DMS53 treated with DMSO at 0.1 percent for 48 hours (cell line): ENCODE results near the gene GTPBP3.
"Not testable (repeated sequence)": the region's sequence is repeated elsewhere in the genome, so short reads cannot be mapped to it uniquely, and the experiment has no call there.

Experiments used
- DNase-seq: peaks from one replicate; lab custom pipeline; 2025; ENCODE audit not compliant: unreplicated experiment; lab: John Stamatoyannopoulos, UW

The GTPBP3 gene, protein sequence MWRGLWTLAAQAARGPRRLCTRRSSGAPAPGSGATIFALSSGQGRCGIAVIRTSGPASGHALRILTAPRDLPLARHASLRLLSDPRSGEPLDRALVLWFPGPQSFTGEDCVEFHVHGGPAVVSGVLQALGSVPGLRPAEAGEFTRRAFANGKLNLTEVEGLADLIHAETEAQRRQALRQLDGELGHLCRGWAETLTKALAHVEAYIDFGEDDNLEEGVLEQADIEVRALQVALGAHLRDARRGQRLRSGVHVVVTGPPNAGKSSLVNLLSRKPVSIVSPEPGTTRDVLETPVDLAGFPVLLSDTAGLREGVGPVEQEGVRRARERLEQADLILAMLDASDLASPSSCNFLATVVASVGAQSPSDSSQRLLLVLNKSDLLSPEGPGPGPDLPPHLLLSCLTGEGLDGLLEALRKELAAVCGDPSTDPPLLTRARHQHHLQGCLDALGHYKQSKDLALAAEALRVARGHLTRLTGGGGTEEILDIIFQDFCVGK

DNA sequence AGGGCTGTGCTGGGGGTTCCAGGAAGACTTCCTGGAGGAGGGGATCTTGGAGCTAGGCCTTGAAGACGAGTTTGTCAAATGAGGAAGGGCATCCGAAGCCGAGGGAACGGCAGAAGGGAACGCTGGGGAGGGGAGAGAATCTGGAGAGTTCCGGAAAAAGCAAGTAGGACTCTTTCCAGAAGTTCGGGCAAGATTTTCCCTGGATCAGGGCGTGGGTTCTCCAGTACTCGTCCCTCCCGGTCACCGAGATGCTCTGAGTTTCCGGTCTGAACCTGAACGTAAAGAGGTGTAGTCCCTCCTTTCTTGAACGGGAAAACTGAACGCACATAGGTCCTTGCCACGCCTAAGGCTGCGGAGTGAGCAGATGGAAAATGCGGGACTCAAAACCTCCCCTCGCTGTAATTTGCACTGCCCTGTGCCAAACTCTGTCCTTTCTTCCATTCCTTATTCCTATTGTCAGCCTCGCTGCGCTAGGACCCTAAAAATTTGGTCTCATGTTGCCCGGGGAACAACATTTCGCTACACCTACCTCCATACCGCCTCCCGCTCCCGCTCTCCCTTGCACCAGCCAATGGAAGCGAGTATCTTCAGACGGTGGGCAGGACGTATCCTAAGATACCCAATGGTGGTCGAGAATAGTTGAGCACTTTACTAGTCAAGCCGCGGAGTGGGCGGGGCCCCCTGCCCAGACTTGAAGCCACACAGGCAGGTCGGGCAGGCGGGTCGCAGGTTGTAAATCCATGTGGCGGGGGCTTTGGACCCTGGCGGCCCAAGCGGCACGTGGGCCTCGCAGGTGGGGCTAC lies at the start of gene GTPBP3:
Gene GTPBP3 (plus strand): TSS at position 682 of the 803 bp plus-strand sequence. CDS start 59 bp downstream, at position 741.
- peak; percentile 94 for DNase-seq

DNA sequence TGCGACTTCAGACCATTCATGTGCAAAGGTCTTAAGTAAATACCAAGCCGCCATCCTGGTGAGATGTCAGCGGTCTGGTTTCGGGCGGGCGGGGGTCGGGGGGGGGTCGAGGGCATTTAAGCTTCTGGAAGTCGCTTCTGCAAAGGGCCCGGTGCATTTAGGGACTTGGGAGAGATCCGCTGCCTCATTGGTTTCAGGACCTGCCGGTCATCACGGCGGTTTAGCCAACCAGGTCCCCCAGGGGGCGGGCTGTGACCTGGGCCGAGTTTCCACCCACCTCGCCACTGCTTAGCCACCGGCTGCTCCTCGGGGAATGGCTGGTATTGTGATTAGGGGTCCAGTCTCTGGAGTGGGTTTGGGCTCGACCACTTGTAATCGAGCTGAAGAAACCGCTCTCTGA lies 47.9 kb upstream of the GTPBP3 start:
- no peak for DNase-seq

DNA sequence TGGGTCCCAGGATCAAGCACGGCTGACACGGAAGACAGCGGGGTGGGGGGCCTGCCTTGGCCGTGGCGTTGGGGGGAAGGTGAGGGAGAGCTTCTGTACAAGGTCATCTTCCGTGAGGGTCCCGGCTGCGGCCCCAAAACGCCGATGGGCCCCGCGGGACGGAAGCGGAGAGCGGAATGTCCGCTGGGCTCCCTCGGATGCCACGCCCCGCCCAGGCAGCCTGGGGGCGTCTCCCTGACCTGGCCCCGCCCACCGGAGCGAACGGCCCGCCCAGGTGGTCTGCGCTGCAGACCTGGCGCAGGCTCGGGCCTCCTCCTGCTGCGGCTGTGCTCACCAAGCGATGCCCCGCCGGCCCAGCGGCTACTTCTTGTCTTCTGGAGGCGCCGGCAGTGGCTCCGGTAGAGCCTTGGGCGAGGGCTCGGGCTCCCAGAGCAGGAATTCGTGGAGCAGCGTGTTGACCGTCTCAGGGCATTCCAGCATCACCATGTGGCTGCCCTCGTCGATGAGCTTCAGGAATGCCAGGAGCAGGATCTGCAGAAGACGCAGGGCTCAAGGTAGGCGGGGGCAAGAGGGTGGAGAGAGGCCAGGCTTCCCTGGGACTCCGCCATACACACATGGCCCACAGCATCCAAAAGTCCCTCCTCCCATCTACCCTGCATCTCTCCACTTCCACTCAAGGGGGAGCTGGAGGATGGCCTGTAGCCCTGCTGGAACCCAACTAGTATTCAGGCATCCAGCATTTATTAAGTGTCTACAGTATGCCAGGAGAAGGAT lies 44.9 kb upstream of the GTPBP3 start:
- peak; percentile 63 for DNase-seq

GRCh38 chr19:17293605-17294004 lies 43.7 kb upstream of the GTPBP3 start:
- no peak for DNase-seq

GRCh38 chr19:17294051-17294891 lies 43.1 kb upstream of the GTPBP3 start:
- no peak for DNase-seq

GRCh38 chr19:17295551-17295950 lies 41.8 kb upstream of the GTPBP3 start:
- not testable (repeated sequence) for DNase-seq

- peak; percentile 71 for DNase-seq
These were observed 41.1 kb upstream of the GTPBP3 start for GRCh38 chr19:17296273-17296672.

- no peak for DNase-seq
These were observed 40.4 kb upstream of the GTPBP3 start for GRCh38 chr19:17296976-17297375.

DNA sequence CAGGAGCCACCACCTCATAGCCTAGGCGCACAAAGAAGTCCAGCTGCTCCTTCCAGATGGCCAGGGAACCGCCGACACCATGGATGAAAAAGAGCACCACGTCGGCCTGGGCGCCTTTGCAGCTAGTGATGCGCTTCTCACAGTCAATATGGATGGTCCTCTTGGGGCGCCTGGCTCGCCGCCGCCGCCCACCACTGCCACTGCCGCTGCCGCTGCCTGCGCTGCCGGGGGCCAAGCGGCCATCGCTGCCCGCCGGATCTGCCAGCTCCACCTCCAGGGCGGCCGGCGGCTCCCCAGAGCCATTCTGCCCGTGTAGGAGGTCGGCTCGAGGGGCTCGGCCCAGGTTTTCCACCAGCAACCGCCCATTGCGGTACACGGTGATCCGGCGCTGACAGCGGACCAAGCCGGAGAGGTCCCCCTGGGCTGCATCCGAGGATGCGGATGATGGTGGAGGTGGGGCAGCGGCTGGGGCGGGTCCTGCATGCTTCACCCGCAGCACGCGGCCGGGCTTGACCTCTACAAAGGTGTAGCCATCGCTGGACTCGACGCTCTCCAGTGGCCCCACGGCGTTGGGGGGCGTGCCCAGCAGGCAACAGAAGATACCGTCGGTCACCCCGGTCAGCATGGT lies 36.2 kb upstream of the GTPBP3 start:
- no peak for DNase-seq

DNA sequence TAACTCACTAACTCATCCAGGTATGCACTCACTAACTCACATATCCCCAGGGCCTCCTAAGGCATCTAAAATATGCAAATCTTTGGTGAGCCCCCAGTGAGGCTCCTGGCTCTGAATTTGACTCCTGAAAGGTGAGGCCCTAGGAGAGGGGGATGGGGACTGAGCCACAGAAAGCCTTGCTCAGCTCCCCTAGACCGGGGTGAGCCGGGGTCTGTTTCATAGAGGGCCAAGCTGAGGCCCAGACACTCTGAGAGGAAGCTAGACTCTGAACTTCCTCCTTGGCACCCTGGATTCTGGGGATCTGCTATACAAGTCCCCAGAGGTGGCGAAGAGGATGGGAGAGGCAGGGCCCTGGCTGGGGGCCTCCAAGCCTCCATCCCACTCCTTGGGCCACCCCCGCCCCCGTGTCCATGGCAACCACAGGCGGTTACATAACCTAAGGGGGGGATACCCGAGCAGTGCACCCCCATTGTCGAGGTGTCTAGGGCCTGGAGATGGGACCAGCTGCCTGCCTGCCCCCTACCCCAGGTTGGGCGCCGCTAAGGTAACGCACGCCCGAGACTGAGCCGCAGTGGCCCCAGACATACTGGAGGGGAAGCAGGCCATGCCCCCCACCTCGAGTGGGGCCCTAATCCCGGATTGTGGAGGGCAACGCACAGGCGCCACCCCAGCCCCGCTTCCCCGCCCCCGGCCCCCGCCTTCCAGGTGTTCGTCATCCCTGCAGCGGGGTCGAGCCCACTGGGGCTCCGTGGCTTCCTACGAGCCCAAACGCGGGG lies 34.8 kb upstream of the GTPBP3 start:
- DNase-seq = no peak

DNA sequence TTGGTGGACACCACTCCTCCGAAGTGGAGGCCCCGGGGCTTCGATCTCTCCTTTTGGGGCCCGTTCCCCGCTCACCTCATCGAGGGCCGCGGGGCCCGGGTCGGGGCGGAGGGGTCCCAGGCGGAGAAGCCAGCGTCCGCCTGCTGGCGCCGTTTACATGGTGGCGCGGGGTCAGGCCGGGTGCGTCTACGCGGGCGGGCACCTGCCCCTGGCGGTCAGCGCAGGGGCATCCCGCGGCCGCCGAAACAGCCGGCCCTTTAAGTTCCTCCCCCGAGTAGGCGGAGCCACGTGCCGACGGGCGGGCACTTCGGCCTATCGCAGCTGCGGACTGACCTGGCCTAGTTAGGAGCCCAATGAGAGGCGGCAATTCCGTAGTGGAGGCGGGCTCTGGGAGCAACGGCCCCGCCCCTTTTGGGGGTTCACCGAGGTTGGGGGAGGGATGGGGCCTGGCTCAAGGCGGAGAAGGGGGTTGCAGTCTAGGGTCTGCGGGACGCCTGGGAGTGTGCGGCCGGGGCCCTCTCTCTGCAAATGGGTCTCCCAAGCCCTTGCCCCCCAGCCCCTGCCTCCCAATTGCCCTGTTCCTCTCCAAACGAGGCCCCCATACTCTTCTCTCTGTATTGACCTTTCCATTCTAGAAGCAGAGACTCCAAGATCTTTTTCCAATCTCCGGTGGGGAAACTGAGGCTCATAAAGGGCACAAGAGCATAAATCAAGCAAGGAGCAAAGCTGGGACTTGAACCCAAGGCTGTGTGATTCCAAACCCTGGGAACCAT lies 34.0 kb upstream of the GTPBP3 start, which contains the start of gene ABHD8:
Gene ABHD8 (minus strand): TSS at position 259 of the 773 bp plus-strand sequence. CDS start 1,809 bp downstream, outside the sequence.
- peak; percentile 75 for DNase-seq

- no peak for DNase-seq
These were observed 33.4 kb upstream of the GTPBP3 start for GRCh38 chr19:17303940-17304267.

- DNase-seq = no peak
These were observed 32.8 kb upstream of the GTPBP3 start for GRCh38 chr19:17304386-17305215.

GRCh38 chr19:17305216-17305516 lies 32.2 kb upstream of the GTPBP3 start:
- DNase-seq = no peak

DNA sequence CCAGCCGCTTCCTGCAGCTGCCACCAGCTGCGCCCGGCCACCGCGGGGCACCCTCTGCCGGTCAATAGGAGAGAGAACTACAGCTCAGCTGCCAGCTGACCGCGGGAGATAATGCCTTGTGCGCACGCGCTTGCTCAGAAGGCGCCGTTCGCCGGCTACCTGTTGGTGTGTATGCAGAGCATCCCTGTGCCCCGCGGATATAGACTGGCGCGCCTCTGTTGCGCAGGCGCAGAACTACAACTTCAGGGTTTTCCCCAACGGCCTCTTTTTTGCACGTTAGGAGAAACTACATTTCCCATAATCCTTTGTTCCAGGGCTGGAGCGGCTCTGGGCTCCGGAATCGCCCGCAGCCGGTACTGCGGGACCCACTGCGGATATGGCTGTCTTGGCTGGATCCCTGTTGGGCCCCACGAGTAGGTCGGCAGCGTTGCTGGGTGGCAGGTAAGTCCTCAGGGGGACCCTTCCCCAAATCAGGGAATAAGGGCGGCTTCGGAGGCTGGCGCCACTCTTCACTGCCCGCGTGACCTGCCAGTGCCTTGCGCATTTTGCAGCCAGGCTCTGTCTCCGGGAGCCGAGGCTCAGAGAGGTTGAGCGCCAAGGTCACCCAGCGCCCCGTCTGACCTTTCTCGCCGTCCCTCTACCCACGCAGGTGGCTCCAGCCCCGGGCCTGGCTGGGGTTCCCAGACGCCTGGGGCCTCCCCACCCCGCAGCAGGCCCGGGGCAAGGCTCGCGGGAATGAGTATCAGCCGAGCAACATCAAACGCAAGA lies 31.7 kb upstream of the GTPBP3 start, which contains the start of gene MRPL34:
Gene MRPL34 (plus strand): TSS at position 356 of the 768 bp plus-strand sequence. CDS start 21 bp downstream, at position 377.
- DNase-seq = peak; percentile 98

DNA sequence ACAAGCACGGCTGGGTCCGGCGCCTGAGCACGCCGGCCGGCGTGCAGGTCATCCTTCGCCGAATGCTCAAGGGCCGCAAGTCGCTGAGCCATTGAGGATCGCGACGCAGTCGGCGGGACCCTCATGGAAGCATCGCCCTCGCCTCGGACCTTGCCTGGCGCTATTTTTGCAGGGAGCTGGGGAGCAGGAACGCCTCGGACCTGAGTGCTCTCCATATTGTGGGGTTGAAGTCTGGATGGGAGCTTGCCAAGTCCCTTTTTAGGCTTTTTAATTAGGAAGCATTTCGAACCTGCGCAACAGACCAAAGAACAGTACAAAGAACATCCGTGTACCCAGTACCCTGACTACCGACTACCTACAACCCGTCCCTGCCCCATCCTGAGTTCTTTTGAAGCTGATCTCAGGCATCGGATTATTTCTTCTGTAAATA lies 31.1 kb upstream of the GTPBP3 start:
- DNase-seq = no peak
